Measurements from ENCODE around the gene PTGDS.

DNA sequence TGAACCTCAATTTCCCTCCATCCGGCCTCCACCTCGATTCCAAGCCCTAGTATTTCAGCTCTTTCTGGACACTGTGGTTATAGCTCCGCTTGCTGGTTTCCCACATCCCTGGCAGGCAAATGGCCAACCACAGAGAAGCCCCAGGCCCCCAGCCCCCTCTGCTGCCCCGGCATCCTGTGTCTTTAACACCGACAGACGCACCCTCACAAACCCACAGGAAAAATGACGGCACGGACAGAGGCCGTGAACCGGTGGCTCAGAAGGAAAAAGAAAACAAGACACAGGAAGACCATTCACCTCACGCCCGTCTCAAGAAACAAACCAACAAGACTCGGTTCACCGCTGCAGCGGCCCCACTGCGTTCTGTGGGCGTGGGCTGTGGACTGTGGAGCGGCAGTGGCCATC lies 20.5 kb downstream of the PTGDS start:
- TF ChIP-seq POLR2A (IDR thresholded peaks at IDR 0.05): no peak
- no peak for TF ChIP-seq POLR2AphosphoS5 (IDR thresholded peaks at IDR 0.05)

Data from suprapubic skin (tissue), 4 donors.